HCT116 (cell line): Measurements from ENCODE around the gene MIER3. TPM values are rescaled to one million over a fixed set of nuclear protein-coding genes. Genes with fewer than 3 reads are reported as not detected.

Experiments used
- ATAC-seq: fragments of 200-7000 bp; cut with Tn5 transposase; 2 replicates; pipeline ENCODE4 v1.9.1; 2020; ENCODE audit warnings: mild to moderate bottlenecking, moderate library complexity
- BruUV-seq: library from RNA; stranded (reverse); fragments of 400-500 nt; replicated peaks from 2 replicates; lab custom pipeline; 2021; lab: Mats Ljungman, UMichigan
- CTCF ChIA-PET: fragments of 300-600 bp; sonication (Branson Sonifier 250); formaldehyde crosslinking; loops from one replicate; lab custom pipeline; 2021; ENCODE audit warnings: antibody characterized with exemption; lab: Charles Lee
- POLR2A ChIA-PET: fragments of 300-600, 350-600 bp; sonication (Branson Sonifier 250); formaldehyde crosslinking; loops from one replicate; lab custom pipeline; 2021; ENCODE audit warnings: antibody characterized with exemption; lab: Charles Lee
- RAD21 ChIA-PET, 2 experiments: fragments of 300-600 bp; sonication (Branson Sonifier 250); formaldehyde crosslinking; loops; one replicate each; lab custom pipeline; 2023; ENCODE audit warnings: low total read pairs in 2 of 2; ENCODE audit not compliant: uncharacterized antibody in 2 of 2, unreplicated experiment in 2 of 2, low non-redundant PET in 1 of 2; lab: Charles Lee
- DNase-seq: peaks from one replicate; pipeline ENCODE4 v3.0.0-alpha.2; 2010; ENCODE audit warnings: low read depth, low spot score
- H2AFZ ChIP-seq: fragments of 200-600 bp; shearing (Covaris generic), sonication (generic); 2 replicates; pipeline ENCODE4 v1.6.1; 2017; ENCODE audit warnings: low read depth, mixed run types, mixed read lengths, antibody characterized with exemption, low read length; ENCODE audit not compliant: poor library complexity, severe bottlenecking
- H3K27ac ChIP-seq: 2 replicates; pipeline ENCODE4 v1.5.1; 2012; ENCODE audit warnings: low read depth, low read length
- H3K27me3 ChIP-seq: fragments of 200-600 bp; sonication (generic); 2 replicates; pipeline ENCODE4 v1.6.1; 2016; ENCODE audit warnings: mixed run types, low read length, mixed read lengths; ENCODE audit not compliant: insufficient read depth
- H3K36me3 ChIP-seq, 2 experiments: fragments of 200-500 bp in 1 of 2; fragments of 200-600 bp in 1 of 2; sonication (Bioruptor generic) in 1 of 2; sonication (generic) in 1 of 2; 2 replicates each; pipeline versions ENCODE4 v1.5.1 to v1.6.1; 2014 to 2016; ENCODE audit warnings: low read length in 2 of 2, inconsistent platforms in 1 of 2, mixed read lengths in 1 of 2, mixed run types in 1 of 2; ENCODE audit not compliant: insufficient read depth in 2 of 2, control insufficient read depth in 1 of 2
- H3K4me1 ChIP-seq, 2 experiments: fragments of 200-600 bp in 1 of 2; sonication (generic) in 1 of 2; 2 replicates each; pipeline versions ENCODE4 v1.5.1 to v1.6.1; 2012 to 2017; ENCODE audit warnings: low read length in 2 of 2, inconsistent platforms in 1 of 2, mild to moderate bottlenecking in 1 of 2, mixed read lengths in 1 of 2, mixed run types in 1 of 2, moderate library complexity in 1 of 2; ENCODE audit not compliant: insufficient read depth in 2 of 2, control insufficient read depth in 1 of 2
- H3K4me2 ChIP-seq: fragments of 200-600 bp; sonication (generic); 2 replicates; pipeline ENCODE4 v1.6.1; 2017; ENCODE audit warnings: mixed run types, low read length, mixed read lengths
- H3K4me3 ChIP-seq, 2 experiments: fragments of 200-600 bp in 1 of 2; sonication (generic) in 1 of 2; replicated peaks in 1 of 2; 2 replicates each; pipeline ENCODE4 v1.5.1; 2011 to 2016; ENCODE audit warnings: low read length in 2 of 2, control low read depth in 1 of 2, low read depth in 1 of 2, mild to moderate bottlenecking in 1 of 2, mixed read lengths in 1 of 2, mixed run types in 1 of 2
- H3K79me2 ChIP-seq: fragments of 200-600 bp; sonication (generic); 2 replicates; pipeline ENCODE4 v1.6.1; 2017; ENCODE audit warnings: mild to moderate bottlenecking, mixed run types, low read length, moderate library complexity, mixed read lengths; ENCODE audit not compliant: insufficient read depth
- H3K9ac ChIP-seq: fragments of 200-600 bp; sonication (generic); 2 replicates; pipeline ENCODE4 v1.6.1; 2016; ENCODE audit warnings: low read length, mixed read lengths
- H3K9me2 ChIP-seq: fragments of 200-600 bp; sonication (generic), shearing (Covaris generic); 2 replicates; pipeline ENCODE4 v1.6.1; 2017; ENCODE audit warnings: mixed run types, mild to moderate bottlenecking, moderate library complexity; ENCODE audit not compliant: insufficient read depth
- H3K9me3 ChIP-seq, 2 experiments: fragments of 200-500 bp in 1 of 2; fragments of 200-600 bp in 1 of 2; sonication (Bioruptor generic) in 1 of 2; sonication (generic) in 1 of 2; 2 replicates each; pipeline ENCODE4 v1.6.1; 2014 to 2017; ENCODE audit warnings: low read length in 2 of 2, mixed read lengths in 2 of 2, inconsistent platforms in 1 of 2, low read depth in 1 of 2, mild to moderate bottlenecking in 1 of 2, mixed run types in 1 of 2, moderate library complexity in 1 of 2; ENCODE audit not compliant: control insufficient read depth in 1 of 2, insufficient read depth in 1 of 2
- H4K20me1 ChIP-seq: fragments of 200-600 bp; sonication (generic), shearing (Covaris generic); 2 replicates; pipeline ENCODE4 v1.6.1; 2017; ENCODE audit warnings: mixed run types, mild to moderate bottlenecking, moderate library complexity; ENCODE audit not compliant: insufficient read depth
- CEBPB ChIP-seq: IDR thresholded peaks from 2 replicates; pipeline ENCODE4 v1.6.1; 2012; ENCODE audit warnings: low read depth
- EZH2phosphoT487 ChIP-seq: fragments of 200-600 bp; IDR thresholded peaks from 2 replicates; pipeline ENCODE4 v1.6.1; 2018; ENCODE audit warnings: antibody characterized with exemption, borderline replicate concordance
- REST ChIP-seq: IDR thresholded peaks from 2 replicates; pipeline ENCODE4 v1.6.1; 2012; ENCODE audit warnings: low read depth
- SP1 ChIP-seq: IDR thresholded peaks from 2 replicates; pipeline ENCODE4 v1.6.1; 2012; ENCODE audit warnings: low read depth
- YY1 ChIP-seq: IDR thresholded peaks from 2 replicates; pipeline ENCODE4 v1.6.1; 2011; ENCODE audit warnings: low read length, low read depth, moderate library complexity, mild to moderate bottlenecking; ENCODE audit not compliant: insufficient replicate concordance; ENCODE audit errors: extremely low read depth
- intact Hi-C: fragments of 100-400 bp; cut with micrococcal nuclease; formaldehyde crosslinking; loops from 2 replicates; pipeline ENCODE4 v1.10.0; 2022
- total RNA-seq: library from RNA; stranded (reverse); gene quantifications from one replicate; pipeline ENCODE4 v1.2.1, GENCODE V29; 2021; ENCODE audit not compliant: unreplicated experiment

Gene MIER3
- total RNA-seq, 1 experiment from 2014 or later: 21.9 TPM

- no peak overlapping the region for H3K9ac ChIP-seq
- H3K4me1 ChIP-seq: no peaks in the 10 kb centered on the region
- H3K9me3 ChIP-seq: no peaks in the 10 kb centered on the region
- no peaks in the 10 kb centered on the region for H3K36me3 ChIP-seq
- RAD21 ChIA-PET: no interaction called here
- ATAC-seq: no peak
- intact Hi-C loops: no loop called here
- DNase-seq: no peak
- peaks cover 4% of the 10 kb centered on the region; the same call in 1 of the 2 replicates for H3K27me3 ChIP-seq
- no peak overlapping the region for H3K4me2 ChIP-seq
- no peak overlapping the region for H3K27ac ChIP-seq
- CTCF ChIA-PET: no interaction called here
- no peak overlapping the region for H2AFZ ChIP-seq
- no peak overlapping the region for H3K4me3 ChIP-seq
- H4K20me1 ChIP-seq: no peaks in the 10 kb centered on the region
- no peaks in the 10 kb centered on the region for H3K9me2 ChIP-seq
- TF ChIP-seq YY1: no peak
- POLR2A ChIA-PET: no interaction called here
- BruUV-seq: no TSS peak
- H3K79me2 ChIP-seq: no peaks in the 10 kb centered on the region
Observed at GRCh38 chr5:56961746-56962145, 9.8 kb upstream of the MIER3 start.

GRCh38 chr5:56959326-56959725 is 7.4 kb upstream of the MIER3 start:
- POLR2A ChIA-PET: no interaction called here
- no TSS peak for BruUV-seq
- no peaks in the 10 kb centered on the region for H3K79me2 ChIP-seq
- TF ChIP-seq CEBPB: no peak
- no peak for TF ChIP-seq SP1
- TF ChIP-seq EZH2phosphoT487: no peak
- no peak for TF ChIP-seq REST
- TF ChIP-seq, all 23 proteins: peak for 0
- DNase-seq: no peak
- H3K36me3 ChIP-seq: no peaks in the 10 kb centered on the region
- no peaks in the 10 kb centered on the region for H4K20me1 ChIP-seq
- no peaks in the 10 kb centered on the region for H3K9me2 ChIP-seq
- CTCF ChIA-PET: no interaction called here
- H3K27me3 ChIP-seq: peaks cover 4% of the 10 kb centered on the region; the same call in 1 of the 2 replicates
- ATAC-seq: no peak
- RAD21 ChIA-PET: no interaction called here
- H2AFZ ChIP-seq: no peak overlapping the region
- H3K4me2 ChIP-seq: no peak overlapping the region
- no peak overlapping the region for H3K27ac ChIP-seq
- no peaks in the 10 kb centered on the region for H3K4me1 ChIP-seq
- no peaks in the 10 kb centered on the region for H3K9me3 ChIP-seq
- intact Hi-C loops: no loop called here
- no peak overlapping the region for H3K9ac ChIP-seq
- no peak overlapping the region for H3K4me3 ChIP-seq
